WTC11 (cell line): ENCODE data around the gene SETX.

Source experiments
- CREB1 ChIP-seq: sonication (generic); formaldehyde crosslinking; IDR thresholded peaks from 2 replicates; pipeline ENCODE4 v1.8.0; 2023; ENCODE audit warnings: mild to moderate bottlenecking, missing genetic modification reagents
- CTCF ChIP-seq: fragments of 200-600 bp; IDR thresholded peaks from 2 replicates; pipeline ENCODE4 v1.8.0; 2022; ENCODE audit warnings: antibody characterized with exemption
- E2F5 ChIP-seq: sonication (generic); formaldehyde crosslinking; IDR thresholded peaks from 2 replicates; pipeline ENCODE4 v1.8.1; 2022; ENCODE audit warnings: mild to moderate bottlenecking, moderate library complexity, missing genetic modification reagents
- ESRRA ChIP-seq: sonication (generic); formaldehyde crosslinking; IDR thresholded peaks from 2 replicates; pipeline ENCODE4 v1.8.1; 2022; ENCODE audit warnings: mild to moderate bottlenecking, missing genetic modification reagents, borderline replicate concordance
- IRF1 ChIP-seq: sonication (generic); formaldehyde crosslinking; IDR thresholded peaks from 2 replicates; pipeline ENCODE4 v1.8.0; 2023; ENCODE audit warnings: missing genetic modification reagents
- ZNF425 ChIP-seq: fragments of 250-450 bp; sonication (Bioruptor Pico); conservative IDR thresholded peaks from 2 replicates; pipeline ENCODE4 v1.9.0; 2021; ENCODE audit warnings: mild to moderate bottlenecking

- no peak for TF ChIP-seq E2F5 (CRISPR knock-in tag)
- TF ChIP-seq CTCF = no peak
- TF ChIP-seq ZNF425 (CRISPR knock-in tag) = no peak
- TF ChIP-seq ESRRA (CRISPR knock-in tag) = no peak
- TF ChIP-seq IRF1 (CRISPR knock-in tag) = no peak
- TF ChIP-seq CREB1 (CRISPR knock-in tag) = no peak
Measured at GRCh38 chr9:132244582-132245455, 110.0 kb downstream of the SETX start.
